IMR-90 (cell line): ENCODE results near the gene SERPING1. TPM values are rescaled to one million over a fixed set of nuclear protein-coding genes. Genes with fewer than 3 reads are reported as not detected.

Experiments
- ATAC-seq: fragments of 200-7000 bp; cut with Tn5 transposase; 2 replicates; pipeline ENCODE4 v1.9.1; 2020; ENCODE audit warnings: low read depth, mild to moderate bottlenecking, moderate library complexity
- BruUV-seq: library from RNA; stranded (reverse); fragments of 400-500 nt; replicated peaks from 2 replicates; lab custom pipeline; 2021; lab: Mats Ljungman, UMichigan
- CTCF ChIA-PET: fragments of 300-600 bp; formaldehyde crosslinking; extraction: SDS; loops from one replicate; lab custom pipeline; 2021; ENCODE audit warnings: antibody characterized with exemption; lab: Yijun Ruan, JAX
- POLR2A ChIA-PET: fragments of 300-600 bp; sonication (Branson Sonifier 250); formaldehyde crosslinking; loops from one replicate; lab custom pipeline; 2022; ENCODE audit warnings: antibody characterized with exemption; ENCODE audit not compliant: unreplicated experiment; lab: Charles Lee
- DNase-seq: peaks from one replicate; pipeline ENCODE4 v3.0.0; 2013
- H2AFZ ChIP-seq: replicated peaks from 2 replicates; pipeline ENCODE3; 2013; ENCODE audit warnings: low read length, mild to moderate bottlenecking; ENCODE audit not compliant: poor library complexity
- H2AK5ac ChIP-seq: 2 replicates; pipeline ENCODE4 v1.6.1; 2013; ENCODE audit warnings: low read depth, low read length, inconsistent platforms
- H2AK9ac ChIP-seq: replicated peaks from 2 replicates; pipeline ENCODE3; 2013; ENCODE audit warnings: mild to moderate bottlenecking, low read depth, low read length, moderate library complexity; ENCODE audit not compliant: poor library complexity
- H2BK120ac ChIP-seq: 2 replicates; pipeline ENCODE4 v1.6.1; 2013; ENCODE audit warnings: low read depth, low read length, inconsistent platforms
- H2BK15ac ChIP-seq: 3 replicates; pipeline ENCODE4 v1.6.1; 2013; ENCODE audit warnings: low read depth, low read length, inconsistent platforms
- H2BK20ac ChIP-seq: 2 replicates; pipeline ENCODE4 v1.6.1; 2013; ENCODE audit warnings: low read depth, mild to moderate bottlenecking, inconsistent platforms, low read length, moderate library complexity
- H2BK5ac ChIP-seq: 2 replicates; pipeline ENCODE4 v1.6.1; 2013; ENCODE audit warnings: mild to moderate bottlenecking, low read depth, low read length, inconsistent platforms; ENCODE audit not compliant: poor library complexity, severe bottlenecking
- H3K14ac ChIP-seq: replicated peaks from 2 replicates; pipeline ENCODE4 v1.6.1; 2013; ENCODE audit warnings: low read depth, low read length, inconsistent platforms
- H3K18ac ChIP-seq: 2 replicates; pipeline ENCODE4 v1.6.1; 2013; ENCODE audit warnings: low read depth, low read length, control low read depth
- H3K23ac ChIP-seq: 2 replicates; pipeline ENCODE4 v1.6.1; 2013; ENCODE audit warnings: low read depth, low read length, inconsistent platforms
- H3K27ac ChIP-seq: 2 replicates; pipeline ENCODE4 v1.5.1; 2013; ENCODE audit warnings: mild to moderate bottlenecking, control low read depth, low read length; ENCODE audit not compliant: insufficient read depth
- H3K27me3 ChIP-seq: 2 replicates; pipeline ENCODE4 v1.6.1; 2013; ENCODE audit warnings: low read length; ENCODE audit not compliant: control insufficient read depth, insufficient read depth
- H3K36me3 ChIP-seq: 2 replicates; pipeline ENCODE4 v1.6.1; 2013; ENCODE audit warnings: low read length, mixed read lengths; ENCODE audit not compliant: control insufficient read depth, insufficient read depth
- H3K4ac ChIP-seq: 2 replicates; pipeline ENCODE4 v1.6.1; 2013; ENCODE audit warnings: low read depth, low read length, inconsistent platforms
- H3K4me1 ChIP-seq: 2 replicates; pipeline ENCODE4 v1.6.1; 2013; ENCODE audit warnings: low read length, mixed read lengths; ENCODE audit not compliant: control insufficient read depth, insufficient read depth
- H3K4me2 ChIP-seq: 2 replicates; pipeline ENCODE4 v1.6.1; 2013; ENCODE audit warnings: low read depth, mild to moderate bottlenecking, control low read depth, low read length, moderate library complexity
- H3K4me3 ChIP-seq: 2 replicates; pipeline ENCODE4 v1.5.1; 2013; ENCODE audit warnings: low read depth, mild to moderate bottlenecking, control low read depth, low read length, moderate library complexity; ENCODE audit not compliant: insufficient read depth
- H3K56ac ChIP-seq: 2 replicates; pipeline ENCODE4 v1.6.1; 2013; ENCODE audit warnings: low read length, inconsistent platforms; ENCODE audit not compliant: insufficient read depth; ENCODE audit errors: extremely low read depth
- H3K79me1 ChIP-seq, 2 experiments: 2 replicates each; pipeline ENCODE4 v1.6.1; 2013; ENCODE audit warnings: low read length in 2 of 2, inconsistent platforms in 1 of 2, low read depth in 1 of 2
- H3K9ac ChIP-seq: 2 replicates; pipeline ENCODE4 v1.6.1; 2013; ENCODE audit warnings: low read depth, low read length, control low read depth
- H3K9me1 ChIP-seq: 2 replicates; pipeline ENCODE4 v1.6.1; 2013; ENCODE audit warnings: low read length, inconsistent platforms; ENCODE audit not compliant: insufficient read depth
- H3K9me3 ChIP-seq: 2 replicates; pipeline ENCODE4 v1.6.1; 2013; ENCODE audit warnings: low read length; ENCODE audit not compliant: control insufficient read depth, insufficient read depth
- H4K20me1 ChIP-seq: 2 replicates; pipeline ENCODE4 v1.6.1; 2013; ENCODE audit warnings: low read length, inconsistent platforms; ENCODE audit not compliant: insufficient read depth
- H4K5ac ChIP-seq: 2 replicates; pipeline ENCODE4 v1.6.1; 2013; ENCODE audit warnings: mild to moderate bottlenecking, low read depth, low read length, control low read depth
- H4K8ac ChIP-seq, 2 experiments: 2 replicates each; pipeline ENCODE4 v1.6.1; 2013; ENCODE audit warnings: low read depth in 2 of 2, low read length in 2 of 2, control low read depth in 1 of 2, inconsistent platforms in 1 of 2
- H4K91ac ChIP-seq: 2 replicates; pipeline ENCODE4 v1.6.1; 2013; ENCODE audit warnings: low read depth, low read length, inconsistent platforms; ENCODE audit not compliant: insufficient read depth
- BHLHE40 ChIP-seq: fragments of 150-350 bp; IDR thresholded peaks from 2 replicates; pipeline ENCODE4 v1.6.1; 2016; ENCODE audit warnings: mild to moderate bottlenecking, low read depth, low read length
- CEBPB ChIP-seq: IDR thresholded peaks from 2 replicates; pipeline ENCODE4 v1.6.1; 2012; ENCODE audit warnings: low read depth, low read length, improper control_type of control experiment
- CHD1 ChIP-seq: IDR thresholded peaks from 2 replicates; pipeline ENCODE4 v1.6.1; 2012; ENCODE audit warnings: low read depth, low read length, improper control_type of control experiment
- FOS ChIP-seq: fragments of 150-350 bp; IDR thresholded peaks from 2 replicates; pipeline ENCODE4 v1.6.1; 2016; ENCODE audit warnings: low read depth, low read length
- MAFK ChIP-seq: IDR thresholded peaks from 2 replicates; pipeline ENCODE4 v1.6.1; 2012; ENCODE audit warnings: low read depth, low read length, improper control_type of control experiment
- MAZ ChIP-seq: IDR thresholded peaks from 2 replicates; pipeline ENCODE4 v1.6.1; 2012; ENCODE audit warnings: low read depth, mild to moderate bottlenecking, low read length, improper control_type of control experiment, moderate library complexity, borderline replicate concordance
- MXI1 ChIP-seq: IDR thresholded peaks from 2 replicates; pipeline ENCODE4 v1.6.1; 2012; ENCODE audit warnings: low read depth, mild to moderate bottlenecking, low read length, moderate library complexity, borderline replicate concordance
- NFE2L2 ChIP-seq: fragments of 150-350 bp; IDR thresholded peaks from 2 replicates; pipeline ENCODE4 v1.6.1; 2016; ENCODE audit warnings: low read depth, mild to moderate bottlenecking, low read length
- POLR2A ChIP-seq: IDR thresholded peaks from 2 replicates; pipeline ENCODE4 v1.6.1; 2012; ENCODE audit warnings: mild to moderate bottlenecking, low read depth, low read length
- RAD21 ChIP-seq: IDR thresholded peaks from 2 replicates; pipeline ENCODE4 v1.6.1; 2012; ENCODE audit warnings: low read length, improper control_type of control experiment
- RFX5 ChIP-seq: IDR thresholded peaks from 2 replicates; pipeline ENCODE4 v1.8.0; 2012; ENCODE audit warnings: low read depth, mild to moderate bottlenecking, low read length, moderate library complexity
- SMC3 ChIP-seq: fragments of 150-350 bp; IDR thresholded peaks from 2 replicates; pipeline ENCODE4 v1.6.1; 2016; ENCODE audit warnings: low read depth, mild to moderate bottlenecking, antibody characterized with exemption, low read length, moderate library complexity
- WGBS, 2 experiments: methylation state at CpG; one replicate each; pipeline versions ENCODE4 v1.1.5 to v1.1.7; 2013; ENCODE audit warnings: missing lambda C conversion rate in 2 of 2; ENCODE audit not compliant: insufficient read length in 1 of 2; ENCODE audit errors: extremely low coverage in 2 of 2; 5-methylcytosine and 5-hydroxymethylcytosine counted together
- dilution Hi-C: fragments of 300-500 bp; cut with HindIII; formaldehyde crosslinking; loops from one replicate; pipeline ENCODE4 v1.14.3; 2018; ENCODE audit warnings: low sequenced_read_pairs; ENCODE audit not compliant: unreplicated experiment
- in situ Hi-C: fragments of 300-500 bp; cut with MboI; formaldehyde crosslinking; loops from 3 replicates; pipeline ENCODE4 v1.14.3; 2019; ENCODE audit warnings: low sequenced_read_pairs, inconsistent platforms, mixed read lengths
- intact Hi-C: fragments of 100-400 bp; cut with micrococcal nuclease; formaldehyde crosslinking; loops from 2 replicates; pipeline ENCODE4 v1.10.0; 2022
- polyA plus RNA-seq, 3 experiments: library from polyadenylated mRNA; depleted of rRNA; stranded (reverse); fragments of >200 nt; gene quantifications; 2 replicates each; pipeline ENCODE4 v1.2.3, GENCODE V29; 2012; ENCODE audit warnings: low replicate concordance in 1 of 3
- total RNA-seq: library from RNA; depleted of rRNA; stranded (reverse); fragments of >200 nt; gene quantifications from 2 replicates; pipeline ENCODE4 v1.2.3, GENCODE V29; 2012
- TF ChIP-seq, protein P1 (sequence below): conservative IDR thresholded peaks from 2 replicates; pipeline ENCODE4 v1.5.1; 2012; ENCODE audit warnings: mild to moderate bottlenecking, low read depth, low read length, improper control_type of control experiment
- TF ChIP-seq, protein P2 (sequence below): fragments of 150-350 bp; IDR thresholded peaks from 2 replicates; pipeline ENCODE4 v1.6.1; 2016; ENCODE audit warnings: low read depth, mild to moderate bottlenecking, low read length, moderate library complexity, borderline replicate concordance
- TF ChIP-seq, protein P3 (sequence below): fragments of 150-350 bp; IDR thresholded peaks from 2 replicates; pipeline ENCODE4 v1.6.1; 2017; ENCODE audit warnings: mild to moderate bottlenecking, antibody characterized with exemption, low read length, low read depth

The SERPING1 gene
- total and polyA plus RNA-seq, 2 of the 4 experiments (the other 2 are of a cell fraction) = 2.0 to 30.7 TPM

DNA sequence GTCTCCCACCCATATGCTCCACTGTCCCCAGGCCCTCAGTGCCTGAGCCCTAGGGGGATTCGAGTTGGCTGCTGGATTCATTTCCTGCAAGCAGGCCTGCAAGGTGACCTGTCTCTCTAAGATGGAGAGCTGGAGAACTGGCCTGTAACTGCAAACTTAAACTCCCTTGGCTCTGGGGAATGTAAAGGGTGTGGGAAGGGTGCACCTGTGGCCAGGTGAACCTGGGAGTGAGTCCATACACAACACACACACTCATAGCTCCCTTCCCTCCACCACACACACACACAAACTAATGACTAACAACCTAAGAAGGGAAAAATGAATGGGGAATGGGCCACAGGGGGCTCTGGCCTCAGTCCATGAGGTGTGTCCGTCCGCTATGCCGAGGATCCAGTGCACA lies 45.5 kb upstream of the SERPING1 start:
- in situ Hi-C loops = no loop called here

More for the DNA sequence above, 45.5 kb upstream of the SERPING1 start:
- Histone ChIP-seq H2AFZ (no peak overlapping the region), H3K27ac (no peak overlapping the region), H3K56ac (no peak overlapping the region), H3K4ac (no peak overlapping the region), H2BK5ac (no peak overlapping the region), H3K9me3 (no peaks in the 10 kb centered on the region), H3K14ac (no peak overlapping the region), H4K8ac (no peak overlapping the region), H3K27me3 (no peaks in the 10 kb centered on the region), H3K4me3 (no peak overlapping the region), H3K4me1 (no peaks in the 10 kb centered on the region), H4K91ac (no peak overlapping the region), H3K9ac (no peak overlapping the region), H3K9me1 (no peaks in the 10 kb centered on the region), H3K4me2 (no peak overlapping the region), H4K20me1 (no peaks in the 10 kb centered on the region), H2AK5ac (no peak overlapping the region), H3K18ac (no peak overlapping the region), H2BK20ac (no peak overlapping the region), H2AK9ac (no peak overlapping the region), H3K36me3 (peaks cover 52% of the 10 kb centered on the region), H3K23ac (no peak overlapping the region), H3K79me1 (no peaks in the 10 kb centered on the region), H4K5ac (no peak overlapping the region), H2BK120ac (no peak overlapping the region), H2BK15ac (no peak overlapping the region)
- DNase-seq (no peak), ATAC-seq (no peak)
- TF ChIP-seq POLR2A (no peak), FOS (no peak), MAFK (no peak), RAD21 (no peak), RFX5 (no peak), BHLHE40 (no peak), NFE2L2 (no peak), CHD1 (no peak), MAZ (no peak), MXI1 (no peak), SMC3 (no peak), CEBPB (no peak)
- TF ChIP-seq, protein P1, sequence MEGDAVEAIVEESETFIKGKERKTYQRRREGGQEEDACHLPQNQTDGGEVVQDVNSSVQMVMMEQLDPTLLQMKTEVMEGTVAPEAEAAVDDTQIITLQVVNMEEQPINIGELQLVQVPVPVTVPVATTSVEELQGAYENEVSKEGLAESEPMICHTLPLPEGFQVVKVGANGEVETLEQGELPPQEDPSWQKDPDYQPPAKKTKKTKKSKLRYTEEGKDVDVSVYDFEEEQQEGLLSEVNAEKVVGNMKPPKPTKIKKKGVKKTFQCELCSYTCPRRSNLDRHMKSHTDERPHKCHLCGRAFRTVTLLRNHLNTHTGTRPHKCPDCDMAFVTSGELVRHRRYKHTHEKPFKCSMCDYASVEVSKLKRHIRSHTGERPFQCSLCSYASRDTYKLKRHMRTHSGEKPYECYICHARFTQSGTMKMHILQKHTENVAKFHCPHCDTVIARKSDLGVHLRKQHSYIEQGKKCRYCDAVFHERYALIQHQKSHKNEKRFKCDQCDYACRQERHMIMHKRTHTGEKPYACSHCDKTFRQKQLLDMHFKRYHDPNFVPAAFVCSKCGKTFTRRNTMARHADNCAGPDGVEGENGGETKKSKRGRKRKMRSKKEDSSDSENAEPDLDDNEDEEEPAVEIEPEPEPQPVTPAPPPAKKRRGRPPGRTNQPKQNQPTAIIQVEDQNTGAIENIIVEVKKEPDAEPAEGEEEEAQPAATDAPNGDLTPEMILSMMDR = no peak
- TF ChIP-seq, protein P2, sequence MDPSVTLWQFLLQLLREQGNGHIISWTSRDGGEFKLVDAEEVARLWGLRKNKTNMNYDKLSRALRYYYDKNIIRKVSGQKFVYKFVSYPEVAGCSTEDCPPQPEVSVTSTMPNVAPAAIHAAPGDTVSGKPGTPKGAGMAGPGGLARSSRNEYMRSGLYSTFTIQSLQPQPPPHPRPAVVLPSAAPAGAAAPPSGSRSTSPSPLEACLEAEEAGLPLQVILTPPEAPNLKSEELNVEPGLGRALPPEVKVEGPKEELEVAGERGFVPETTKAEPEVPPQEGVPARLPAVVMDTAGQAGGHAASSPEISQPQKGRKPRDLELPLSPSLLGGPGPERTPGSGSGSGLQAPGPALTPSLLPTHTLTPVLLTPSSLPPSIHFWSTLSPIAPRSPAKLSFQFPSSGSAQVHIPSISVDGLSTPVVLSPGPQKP = no peak
- TF ChIP-seq, protein P3, sequence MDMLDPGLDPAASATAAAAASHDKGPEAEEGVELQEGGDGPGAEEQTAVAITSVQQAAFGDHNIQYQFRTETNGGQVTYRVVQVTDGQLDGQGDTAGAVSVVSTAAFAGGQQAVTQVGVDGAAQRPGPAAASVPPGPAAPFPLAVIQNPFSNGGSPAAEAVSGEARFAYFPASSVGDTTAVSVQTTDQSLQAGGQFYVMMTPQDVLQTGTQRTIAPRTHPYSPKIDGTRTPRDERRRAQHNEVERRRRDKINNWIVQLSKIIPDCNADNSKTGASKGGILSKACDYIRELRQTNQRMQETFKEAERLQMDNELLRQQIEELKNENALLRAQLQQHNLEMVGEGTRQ = no peak
- ChIA-PET CTCF (no interaction called here), POLR2A (no interaction called here)
- dilution Hi-C loops = no loop called here
- intact Hi-C loops = no loop called here
- TSS peak; percentile 95 for BruUV-seq
- 67% methylated on average over 1 of the region's 4 CpGs; no CpG with 5 or more reads in 1 of the 2 experiments for WGBS, 2 experiments
